ENCODE data around the gene CCNL2.
"Not testable (repeated sequence)": the region's sequence is repeated elsewhere in the genome, so short reads cannot be mapped to it uniquely, and the experiment has no call there.

CCNL2 gene

DNA sequence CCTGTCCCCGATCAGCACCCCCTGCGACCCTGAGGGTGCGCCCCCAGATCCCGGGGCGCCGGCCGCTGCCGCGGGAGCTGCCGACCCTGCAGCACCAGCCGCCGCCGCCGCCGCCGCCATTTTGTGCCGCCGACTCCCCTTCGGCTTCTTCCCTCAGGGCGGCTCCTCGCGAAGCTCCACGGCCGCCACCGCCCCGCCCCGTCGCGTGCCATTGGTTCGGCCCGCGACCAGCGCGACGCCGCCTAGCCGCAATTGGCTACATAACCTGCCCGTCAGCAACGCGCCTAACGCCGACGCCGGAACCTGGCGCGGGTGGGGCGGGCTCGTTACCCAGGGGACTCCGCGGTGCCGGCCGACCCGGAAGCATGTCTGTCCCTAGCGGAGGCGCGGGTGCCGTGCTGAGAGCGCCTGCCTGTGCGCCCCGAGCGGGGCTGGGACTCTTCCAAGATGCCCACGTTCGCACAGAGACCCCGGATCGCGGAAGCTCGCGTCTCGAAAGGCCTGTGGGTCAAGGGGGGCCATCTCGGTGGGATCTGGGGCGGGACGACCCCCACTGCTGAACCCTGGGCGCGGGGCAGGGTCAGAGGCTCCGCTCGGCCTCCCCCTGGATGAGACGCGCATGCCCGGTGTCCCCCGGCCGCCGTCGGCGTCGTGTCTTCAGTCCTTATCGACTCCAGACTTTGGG, at the start of gene CCNL2:
Gene CCNL2, minus strand, starts transcription at position 149 of the 685 bp plus-strand sequence. Its CDS starts 29 bp downstream, at position 120.
- DNase-seq (ENCODE audit: low read depth, low spot score), result peak; percentile 96

DNA sequence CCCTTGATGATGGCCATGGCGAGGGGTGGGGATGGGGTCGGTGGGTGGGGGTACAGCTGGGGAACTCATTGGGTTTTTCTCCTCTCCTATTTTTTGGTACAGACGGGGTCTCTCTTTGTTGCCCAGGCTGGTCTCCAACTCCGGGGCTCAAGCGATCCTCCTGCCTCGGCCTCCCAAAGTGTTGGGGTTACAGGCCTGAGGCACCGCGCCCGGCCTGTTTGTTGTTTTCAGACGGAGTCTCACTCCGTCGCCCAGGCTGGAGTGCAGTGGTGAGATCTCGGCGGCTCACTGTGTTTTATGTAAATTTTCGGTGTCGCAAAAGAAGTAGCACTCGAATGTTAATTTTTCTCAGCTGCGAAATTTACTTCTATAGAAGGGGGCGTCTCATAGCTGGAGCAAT, 47.5 kb upstream of the CCNL2 start:
- not testable (repeated sequence) for DNase-seq (ENCODE audit: low read depth, low spot score)

DNA sequence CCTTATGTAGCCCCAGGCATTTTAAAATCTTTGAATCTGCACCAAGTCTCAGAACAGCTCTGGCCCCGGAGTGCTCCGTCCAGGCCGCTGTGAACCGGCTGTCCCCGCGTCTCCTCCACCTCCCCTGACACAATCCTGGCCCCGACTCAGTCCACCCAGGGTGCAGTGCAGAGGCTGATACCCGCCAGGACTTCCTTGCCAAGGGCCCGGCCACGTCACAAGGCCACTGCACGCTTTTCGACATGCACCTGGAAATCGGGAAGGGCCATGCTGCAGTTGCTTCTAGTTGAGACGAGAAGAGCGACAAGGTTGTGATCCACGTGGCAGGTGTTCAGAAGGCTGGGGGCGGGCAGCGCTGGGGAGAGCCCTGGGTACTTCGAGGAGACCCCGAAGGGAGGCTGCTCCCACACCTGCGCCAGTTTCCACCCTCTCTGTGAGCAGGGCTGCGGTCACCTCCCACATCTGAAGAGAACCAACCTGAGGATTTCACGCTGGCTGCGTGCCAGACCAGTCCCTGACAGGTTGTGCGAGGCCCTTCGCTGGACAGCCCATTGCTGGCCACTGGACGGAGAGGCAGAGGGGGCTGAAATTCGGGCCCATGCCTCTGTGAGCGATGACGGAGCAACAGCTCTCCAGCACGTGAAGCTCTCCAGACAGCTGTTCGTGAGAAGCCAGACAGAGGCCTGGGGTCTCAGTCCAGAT, 43.1 kb upstream of the CCNL2 start:
- no peak for DNase-seq (ENCODE audit: low read depth, low spot score)

DNA sequence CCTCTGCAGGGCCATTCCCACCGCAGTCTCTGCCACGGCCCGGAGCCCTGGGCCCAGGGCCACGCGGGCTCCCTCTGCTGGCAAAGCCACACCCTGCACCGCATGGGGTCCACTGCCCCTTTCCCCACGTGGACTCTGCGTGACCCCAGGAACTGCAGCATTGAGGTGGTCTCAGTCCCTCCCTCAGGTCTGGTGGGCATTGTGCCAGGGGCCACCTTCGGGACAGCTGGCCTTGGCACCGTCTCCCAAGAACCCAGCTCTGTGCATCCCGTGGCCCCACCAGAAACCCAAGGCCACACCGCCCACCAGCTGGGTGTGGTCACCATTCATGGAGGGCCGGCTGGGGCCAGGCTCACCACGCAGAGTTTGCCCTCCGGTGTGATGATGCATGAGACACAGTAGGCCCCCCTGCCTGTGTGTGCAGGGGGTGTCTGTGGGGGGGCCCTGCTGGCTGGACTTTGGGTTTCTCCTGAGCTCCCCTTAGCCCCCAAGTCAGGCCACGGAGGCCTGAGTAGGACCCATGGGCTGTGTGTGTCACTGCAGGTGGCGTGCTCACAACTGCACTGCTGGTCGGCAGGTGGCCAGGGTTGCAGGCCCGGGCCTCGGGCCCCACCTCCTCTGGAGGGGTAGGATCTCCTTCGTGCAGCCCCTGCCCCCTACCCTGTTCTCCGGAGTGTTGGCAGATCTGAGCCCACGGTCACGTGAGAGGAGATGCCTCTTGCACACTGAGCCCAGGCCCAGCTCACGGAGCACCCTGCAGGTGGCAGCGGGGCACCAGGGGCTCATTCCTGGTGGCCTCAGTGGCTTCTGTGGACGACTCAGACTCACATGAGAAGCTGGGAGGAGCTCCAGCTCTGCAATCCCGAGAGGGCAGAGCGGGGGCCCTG, 42.1 kb upstream of the CCNL2 start:
- DNase-seq (ENCODE audit: low read depth, low spot score), result no peak

DNA sequence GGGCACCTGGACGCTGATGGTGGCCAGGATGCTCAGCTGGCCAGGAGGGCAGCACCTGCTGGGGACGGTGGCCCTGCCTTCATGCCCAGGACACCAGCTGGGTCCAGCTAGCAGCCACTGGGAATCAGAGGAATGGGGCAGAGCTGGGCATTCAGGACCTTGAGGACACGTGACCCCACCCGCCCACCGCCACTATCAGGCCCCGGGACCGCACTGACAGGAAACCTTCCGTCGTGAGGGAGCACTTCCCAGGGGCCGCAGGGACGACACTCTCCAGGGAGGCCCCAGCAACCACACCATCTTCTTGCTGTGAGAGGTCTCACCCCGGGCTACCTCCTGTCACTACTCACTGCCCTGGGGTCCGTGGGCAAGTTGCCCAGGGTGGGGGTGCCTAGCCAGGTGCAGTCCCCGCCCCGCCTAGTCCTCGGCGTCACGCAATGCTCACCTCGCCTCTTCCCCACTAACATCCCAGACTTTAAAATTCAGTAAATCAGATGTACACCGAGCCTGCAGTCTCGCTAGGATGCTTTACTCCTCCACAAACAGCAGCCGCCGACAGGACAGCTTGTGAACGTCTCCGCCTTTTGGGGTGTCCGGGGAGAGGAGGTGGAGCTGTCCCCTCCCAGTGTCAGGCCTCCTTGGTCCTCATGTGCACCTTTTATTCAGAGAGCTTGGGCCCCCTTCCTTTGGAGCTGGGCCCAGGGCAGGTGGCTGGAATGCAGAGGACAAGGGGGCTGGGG, 41.3 kb upstream of the CCNL2 start:
- no peak for DNase-seq (ENCODE audit: low read depth, low spot score)

DNA sequence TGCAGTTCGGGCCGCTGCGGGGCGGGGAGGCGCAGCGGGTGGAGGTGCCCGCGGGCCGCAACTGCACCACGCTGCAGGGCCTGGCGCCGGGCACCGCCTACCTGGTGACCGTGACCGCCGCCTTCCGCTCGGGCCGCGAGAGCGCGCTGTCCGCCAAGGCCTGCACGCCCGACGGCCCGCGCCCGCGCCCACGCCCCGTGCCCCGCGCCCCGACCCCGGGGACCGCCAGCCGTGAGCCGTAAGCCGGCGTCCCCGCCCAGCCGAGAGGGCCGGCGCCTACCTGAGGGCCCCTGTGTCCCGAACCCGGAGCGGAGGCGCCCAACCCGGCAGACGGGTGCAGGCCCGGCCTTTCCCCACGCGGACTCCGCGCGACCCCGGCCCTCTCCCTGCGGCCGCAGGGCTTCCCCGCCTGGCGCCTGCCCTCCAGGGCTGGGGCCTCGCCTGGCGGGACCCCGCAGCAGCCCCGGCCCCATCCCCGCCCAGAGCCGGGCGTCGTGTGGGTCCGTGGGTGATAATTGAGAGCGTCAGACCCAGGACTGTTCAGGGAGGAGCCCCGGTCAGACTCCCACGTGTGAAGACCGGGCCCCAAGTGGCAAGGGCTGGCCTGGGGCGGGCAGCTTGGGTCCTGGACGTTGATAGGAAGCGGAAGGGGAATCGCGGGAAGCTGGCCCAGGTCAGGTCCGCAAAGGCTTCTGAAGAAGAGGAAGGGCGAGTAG, 40.6 kb upstream of the CCNL2 start:
- no peak for DNase-seq (ENCODE audit: low read depth, low spot score)

DNA sequence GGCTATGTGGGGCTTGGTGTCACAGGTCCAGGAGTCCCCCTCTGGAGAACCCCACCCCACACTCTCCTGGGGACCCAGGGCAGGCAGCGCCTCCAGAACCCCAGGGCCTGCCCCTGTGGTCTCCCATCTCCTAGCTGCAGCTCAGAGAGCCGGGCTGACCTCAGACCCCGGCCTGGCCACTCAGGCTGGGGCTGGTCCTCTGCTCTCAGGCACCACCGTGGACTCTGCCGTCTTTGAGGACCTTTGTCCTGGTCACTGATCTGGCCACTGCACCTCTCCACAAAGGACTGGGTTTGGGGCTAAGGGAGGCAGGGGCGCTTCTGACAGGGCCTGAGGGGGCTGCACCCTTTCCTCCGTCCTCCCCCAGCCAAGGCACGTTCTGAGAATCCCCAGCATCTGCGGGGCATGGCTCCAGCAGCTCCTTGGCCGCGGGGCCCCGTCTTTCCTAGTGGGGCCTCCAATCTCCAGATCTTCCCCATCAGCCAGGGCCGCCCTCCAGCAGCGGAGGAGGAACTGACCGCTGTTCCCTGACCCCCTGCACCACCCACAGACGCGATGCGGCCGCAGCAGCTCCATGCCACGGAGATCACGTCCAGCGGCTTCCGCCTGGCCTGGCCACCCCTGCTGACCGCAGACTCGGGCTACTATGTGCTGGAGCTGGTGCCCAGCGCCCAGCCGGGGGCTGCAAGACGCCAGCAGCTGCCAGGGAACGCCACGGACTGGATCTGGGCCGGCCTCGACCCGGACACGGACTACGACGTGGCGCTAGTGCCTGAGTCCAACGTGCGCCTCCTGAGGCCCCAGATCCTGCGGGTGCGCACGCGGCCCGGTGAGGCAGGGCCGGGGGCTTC, 39.6 kb upstream of the CCNL2 start:
- no peak for DNase-seq (ENCODE audit: low read depth, low spot score)

DNA sequence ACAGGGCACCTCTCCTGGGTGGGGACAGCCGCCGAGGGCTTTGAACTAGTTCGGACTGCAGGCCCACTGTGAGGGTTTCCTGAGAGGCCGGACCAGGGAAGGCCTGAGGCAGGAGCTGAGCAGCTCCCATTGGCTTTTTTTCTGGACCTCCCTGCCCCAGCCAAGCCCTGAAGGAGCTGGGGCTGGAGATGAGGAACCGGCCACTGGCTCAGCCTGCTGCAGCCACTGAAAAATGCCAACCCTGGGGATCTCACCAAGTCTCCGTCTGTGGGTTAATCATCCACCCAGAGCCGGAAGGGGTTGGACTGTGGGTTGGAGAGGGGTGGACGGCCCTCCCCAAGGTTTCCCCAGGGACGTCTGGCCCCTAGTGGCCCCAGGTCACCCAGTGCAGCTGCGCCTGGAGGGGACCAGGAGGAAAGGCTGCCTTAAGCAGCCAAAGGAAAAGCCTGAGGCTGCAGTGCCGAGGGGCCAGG, 38.8 kb upstream of the CCNL2 start:
- no peak for DNase-seq (ENCODE audit: low read depth, low spot score)

DNA sequence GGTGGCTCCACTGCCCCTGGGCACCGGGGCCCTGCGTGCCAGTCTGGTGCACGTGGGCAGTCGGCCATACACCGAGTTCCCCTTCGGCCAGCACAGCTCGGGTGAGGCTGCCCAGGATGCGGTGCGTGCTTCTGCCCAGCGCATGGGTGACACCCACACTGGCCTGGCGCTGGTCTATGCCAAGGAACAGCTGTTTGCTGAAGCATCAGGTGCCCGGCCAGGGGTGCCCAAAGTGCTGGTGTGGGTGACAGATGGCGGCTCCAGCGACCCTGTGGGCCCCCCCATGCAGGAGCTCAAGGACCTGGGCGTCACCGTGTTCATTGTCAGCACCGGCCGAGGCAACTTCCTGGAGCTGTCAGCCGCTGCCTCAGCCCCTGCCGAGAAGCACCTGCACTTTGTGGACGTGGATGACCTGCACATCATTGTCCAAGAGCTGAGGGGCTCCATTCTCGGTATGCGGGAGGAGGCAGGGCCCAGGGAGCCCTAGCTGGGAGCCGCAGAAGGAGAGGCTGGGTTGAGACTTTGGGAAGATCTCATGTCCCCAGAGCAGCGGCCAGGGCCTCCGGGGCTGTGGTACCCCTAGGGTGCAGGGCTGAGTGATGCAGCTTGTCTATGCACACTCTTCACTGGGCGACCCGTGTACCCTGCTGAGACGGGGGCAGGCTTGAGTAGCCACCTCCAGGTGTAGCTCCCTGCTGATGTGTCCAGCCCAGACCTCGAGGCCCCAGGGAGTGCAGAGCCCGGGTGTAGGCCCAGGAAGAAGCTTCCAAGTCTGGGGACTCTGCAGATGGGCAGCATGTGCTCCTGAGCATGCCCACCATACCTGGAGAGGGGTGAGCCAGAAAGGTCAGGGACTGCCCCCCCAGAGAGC, 38.1 kb upstream of the CCNL2 start:
- no peak for DNase-seq (ENCODE audit: low read depth, low spot score)

DNA sequence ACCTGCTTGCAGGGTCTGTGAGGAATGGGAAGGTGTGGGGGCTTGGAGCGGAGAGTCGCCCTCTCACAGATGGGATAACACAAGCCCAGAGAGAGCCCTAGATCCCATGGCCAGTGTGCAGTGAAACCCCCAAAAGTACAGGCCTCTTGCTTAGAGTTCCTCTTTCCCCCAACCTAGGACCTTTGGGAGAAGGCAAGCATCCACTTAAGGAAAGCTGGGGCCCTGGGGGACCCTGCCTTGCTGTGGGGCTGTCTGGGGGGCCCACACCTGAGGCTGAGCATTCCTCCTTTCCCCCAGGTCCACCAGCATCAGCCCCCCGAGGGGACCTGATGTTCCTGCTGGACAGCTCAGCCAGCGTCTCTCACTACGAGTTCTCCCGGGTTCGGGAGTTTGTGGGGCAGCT, 37.5 kb upstream of the CCNL2 start:
- DNase-seq (ENCODE audit: low read depth, low spot score), result no peak

DNA sequence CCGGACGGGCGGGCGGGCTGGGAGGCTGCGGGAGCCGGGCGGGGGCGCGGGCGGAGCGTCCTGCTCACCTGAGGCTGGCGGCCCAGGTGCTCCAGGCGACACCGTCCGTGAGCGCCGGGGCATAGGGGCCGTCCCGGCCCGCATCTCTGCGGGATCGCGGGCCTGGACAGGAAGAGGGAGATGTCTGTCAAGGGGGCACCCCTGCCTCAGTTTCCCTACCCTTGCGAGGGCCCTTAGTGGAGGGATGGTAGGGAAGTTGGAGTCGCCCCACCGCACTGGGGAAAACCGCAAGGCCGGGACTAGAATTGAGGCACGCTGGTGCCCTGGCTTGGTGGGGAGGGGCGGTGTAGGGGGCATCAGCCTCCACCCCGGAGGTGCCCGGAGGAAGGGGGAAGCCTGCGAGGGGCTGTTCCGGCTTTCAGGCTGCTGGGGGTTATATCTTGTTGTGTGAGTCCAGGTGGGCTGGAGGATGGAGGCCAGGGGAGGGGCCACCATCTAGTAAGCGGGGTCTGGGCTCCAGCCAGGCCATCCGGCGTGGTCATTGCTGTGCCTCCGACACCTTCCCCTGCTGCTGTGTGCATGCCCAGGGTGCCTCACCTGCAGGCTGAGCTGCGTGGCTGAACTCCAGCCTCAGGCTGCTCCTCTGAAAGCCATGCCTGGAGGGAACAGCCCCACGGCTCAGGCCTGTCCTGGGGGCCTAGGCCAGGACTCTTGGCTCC, 36.9 kb upstream of the CCNL2 start:
- no peak for DNase-seq (ENCODE audit: low read depth, low spot score)

DNA sequence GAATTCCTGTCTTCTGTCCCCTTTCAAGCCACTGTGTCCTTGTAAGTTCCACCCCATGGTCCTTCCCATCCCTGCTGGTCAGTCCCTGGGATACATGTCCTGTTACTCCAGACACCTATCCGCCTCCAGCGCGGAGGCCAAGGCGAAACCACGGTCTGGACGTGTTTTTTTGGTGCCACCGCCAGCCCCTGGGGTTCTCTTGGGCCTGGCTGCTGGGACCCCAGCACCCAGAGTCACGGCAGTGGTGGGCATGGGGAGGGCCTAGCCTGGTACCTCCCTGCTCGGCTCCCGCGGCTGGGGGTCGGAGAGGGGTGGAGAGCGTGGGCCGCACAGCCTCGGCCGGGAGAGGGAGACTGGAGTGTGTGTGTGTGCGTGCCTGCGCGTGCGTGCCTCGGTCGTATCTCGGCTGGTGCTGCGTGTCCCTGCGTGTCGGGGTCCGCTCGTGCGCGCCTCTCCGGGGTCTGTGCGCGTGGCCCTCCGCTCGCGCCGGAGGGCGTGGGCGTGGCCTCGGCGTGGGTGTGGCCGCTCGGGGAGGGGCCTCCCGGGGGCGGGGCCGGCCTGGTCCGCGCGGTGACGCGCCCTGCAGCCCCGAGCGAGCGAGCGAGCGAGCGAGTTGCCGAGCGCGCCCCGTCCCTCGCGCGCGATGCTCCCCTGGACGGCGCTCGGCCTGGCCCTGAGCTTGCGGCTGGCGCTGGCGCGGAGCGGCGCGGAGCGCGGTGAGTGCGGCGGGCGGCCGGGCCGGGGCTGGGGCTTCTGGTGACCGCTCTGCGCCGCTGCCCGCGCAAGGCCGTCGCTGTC, 36.2 kb upstream of the CCNL2 start, which contains the start of gene VWA1:
Gene VWA1, plus strand, starts transcription at position 585 of the 798 bp plus-strand sequence. Its CDS starts 59 bp downstream, at position 644.
- DNase-seq (ENCODE audit: low read depth, low spot score), result no peak

DNA sequence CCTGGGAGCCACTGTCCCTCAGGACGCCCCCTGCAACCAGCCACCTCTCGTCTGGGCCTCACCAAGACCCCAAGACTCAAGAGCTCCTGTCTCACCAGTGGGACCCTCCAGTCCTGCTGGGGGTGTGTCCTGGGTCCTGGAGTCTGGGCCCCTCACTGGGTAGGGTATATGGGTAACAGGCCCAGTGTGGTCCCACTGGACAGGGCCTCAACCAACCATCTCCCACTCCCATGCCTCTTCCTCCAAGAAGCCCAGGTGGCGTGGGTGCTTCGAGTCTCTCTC, 35.6 kb upstream of the CCNL2 start:
- no peak for DNase-seq (ENCODE audit: low read depth, low spot score)

DNA sequence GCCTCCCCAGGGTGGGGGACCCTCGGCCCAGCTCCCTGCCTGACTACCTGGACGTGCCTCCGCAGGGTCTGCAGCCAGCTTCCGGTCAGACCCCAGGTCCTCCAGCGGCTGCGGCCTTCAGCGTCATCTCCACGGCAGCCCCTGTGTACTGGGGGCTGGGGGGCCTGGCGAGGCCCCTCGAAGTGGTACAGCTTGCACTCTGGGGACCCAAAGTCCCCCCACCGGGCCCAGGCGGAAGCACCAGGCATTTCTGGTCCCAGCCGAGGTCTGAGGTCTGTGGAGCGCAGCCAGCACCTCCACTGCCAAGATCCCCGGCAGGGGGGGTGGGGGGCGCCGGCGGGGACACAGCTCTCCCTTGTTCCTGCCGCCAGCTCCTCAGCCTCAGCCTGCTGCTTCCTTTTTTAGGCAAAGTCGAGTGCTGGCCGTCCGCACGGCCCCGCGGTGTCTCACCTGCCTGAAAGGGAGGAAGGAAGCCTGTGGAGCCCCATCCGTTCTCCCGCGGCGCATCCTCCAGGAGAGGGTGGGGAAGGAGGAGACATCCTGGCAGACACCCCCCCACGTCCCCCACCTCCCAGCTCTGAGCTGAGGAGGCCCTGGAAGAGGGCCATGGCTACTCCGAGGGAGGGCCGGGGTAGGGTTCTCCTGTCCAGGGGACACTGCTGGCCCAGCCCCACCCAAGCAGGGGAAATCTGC, 35.1 kb upstream of the CCNL2 start:
- DNase-seq (ENCODE audit: low read depth, low spot score), result no peak

DNA sequence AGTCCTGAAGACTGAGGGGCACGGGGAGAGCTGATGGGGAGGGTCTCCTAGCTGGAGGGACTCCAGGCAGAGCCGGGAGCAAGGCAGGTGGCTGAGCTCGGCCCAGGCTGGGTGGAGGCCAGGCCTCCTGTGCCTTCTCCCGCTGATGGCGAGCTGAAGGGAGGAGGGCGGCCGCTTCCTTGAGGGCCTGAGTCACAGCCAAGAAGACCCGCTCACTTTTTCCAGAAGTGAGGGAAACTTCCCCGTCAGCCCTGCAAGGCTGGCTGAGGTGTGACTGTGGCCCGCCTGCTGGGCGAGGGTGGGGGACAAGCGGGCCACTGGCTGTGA, 34.6 kb upstream of the CCNL2 start:
- DNase-seq (ENCODE audit: low read depth, low spot score), result peak; percentile 37

DNA sequence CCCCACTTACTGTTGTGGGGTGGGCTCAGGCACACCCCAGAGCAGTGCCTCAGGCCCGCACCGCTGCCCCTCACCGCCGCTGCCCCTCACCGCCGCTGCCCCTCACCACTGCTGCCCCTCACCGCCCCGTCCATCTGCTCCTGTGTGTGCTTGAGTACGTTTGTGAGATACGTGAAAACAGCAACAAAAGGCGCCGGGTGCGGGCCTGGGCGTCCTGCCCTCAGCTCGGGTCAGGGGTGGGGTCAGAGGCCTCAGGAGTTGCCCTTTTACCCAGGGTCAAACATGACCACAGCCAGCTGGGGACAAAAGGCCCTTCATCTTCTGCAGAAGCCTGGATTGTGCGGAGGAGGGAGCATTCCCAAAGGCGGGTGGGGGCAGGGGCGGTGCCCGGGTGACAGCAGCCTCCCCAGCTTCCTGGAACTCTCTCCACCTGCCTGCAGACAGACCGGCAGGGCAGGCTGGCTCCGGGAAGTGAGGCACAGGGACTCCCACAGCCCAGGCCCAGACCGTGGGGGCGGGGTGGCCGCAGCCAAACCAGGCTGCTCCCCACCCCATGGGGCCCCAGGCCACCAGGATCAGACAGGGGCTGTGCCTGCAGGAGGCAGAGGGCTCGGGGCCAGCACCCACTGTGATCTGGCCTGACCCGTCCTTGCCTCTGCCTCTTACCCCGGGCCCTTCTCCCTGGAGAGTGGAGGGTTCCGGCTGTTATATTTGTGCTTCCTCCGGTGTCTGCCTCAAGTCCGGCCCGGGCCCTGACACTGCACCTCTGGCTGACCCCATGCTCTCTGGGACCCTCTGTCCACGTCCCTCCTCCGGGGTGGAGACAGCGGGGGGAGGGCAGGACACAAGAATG, 34.0 kb upstream of the CCNL2 start:
- DNase-seq (ENCODE audit: low read depth, low spot score), result no peak
